Right lobe of liver (tissue), 4 donors: Measurements from ENCODE around the gene CHST13.

ENCODE experiments used
- POLR2A ChIP-seq: fragments of 450-650 bp; IDR thresholded peaks from one replicate; pipeline ENCODE4 v1.6.1; 2017; ENCODE audit warnings: antibody characterized with exemption, mild to moderate bottlenecking
- TF ChIP-seq, protein P1 (sequence below), 4 donors: fragments of 200-600 bp in 3 of 4; fragments of 450-650 bp in 1 of 4; IDR thresholded peaks; one replicate each; pipeline versions ENCODE4 v1.5.1 to v1.8.0; 2016 to 2022; ENCODE audit warnings: antibody characterized with exemption in 4 of 4, mild to moderate bottlenecking in 2 of 4
- donor health status: DM: no; HTN: no; CAD: no.
- donor health status: DM: no; HTN: no; CAD: no.
- donor health status: DM: no; HTN: yes; CAD: no.

DNA sequence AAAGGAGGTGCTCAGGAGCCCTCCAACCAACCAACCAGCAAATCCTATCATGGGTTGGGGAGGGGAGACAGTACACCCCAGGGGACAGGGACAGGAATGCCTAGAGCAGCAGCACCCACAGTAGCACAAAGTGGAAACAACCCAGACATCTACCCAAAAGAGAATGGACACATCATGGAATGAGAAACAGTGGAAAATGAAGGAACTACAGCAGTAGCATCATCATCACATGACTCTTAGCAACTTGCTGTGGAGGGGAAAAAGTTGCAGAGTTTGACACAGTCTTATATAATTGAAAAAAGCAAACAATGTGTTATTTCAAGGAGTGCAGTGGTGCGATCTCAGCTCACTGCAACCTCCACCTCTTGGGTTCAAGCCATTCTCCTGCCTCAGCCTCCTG is 23.8 kb downstream of the CHST13 start:
- TF ChIP-seq, protein P1, sequence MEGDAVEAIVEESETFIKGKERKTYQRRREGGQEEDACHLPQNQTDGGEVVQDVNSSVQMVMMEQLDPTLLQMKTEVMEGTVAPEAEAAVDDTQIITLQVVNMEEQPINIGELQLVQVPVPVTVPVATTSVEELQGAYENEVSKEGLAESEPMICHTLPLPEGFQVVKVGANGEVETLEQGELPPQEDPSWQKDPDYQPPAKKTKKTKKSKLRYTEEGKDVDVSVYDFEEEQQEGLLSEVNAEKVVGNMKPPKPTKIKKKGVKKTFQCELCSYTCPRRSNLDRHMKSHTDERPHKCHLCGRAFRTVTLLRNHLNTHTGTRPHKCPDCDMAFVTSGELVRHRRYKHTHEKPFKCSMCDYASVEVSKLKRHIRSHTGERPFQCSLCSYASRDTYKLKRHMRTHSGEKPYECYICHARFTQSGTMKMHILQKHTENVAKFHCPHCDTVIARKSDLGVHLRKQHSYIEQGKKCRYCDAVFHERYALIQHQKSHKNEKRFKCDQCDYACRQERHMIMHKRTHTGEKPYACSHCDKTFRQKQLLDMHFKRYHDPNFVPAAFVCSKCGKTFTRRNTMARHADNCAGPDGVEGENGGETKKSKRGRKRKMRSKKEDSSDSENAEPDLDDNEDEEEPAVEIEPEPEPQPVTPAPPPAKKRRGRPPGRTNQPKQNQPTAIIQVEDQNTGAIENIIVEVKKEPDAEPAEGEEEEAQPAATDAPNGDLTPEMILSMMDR (IDR thresholded peaks at IDR 0.05), result no peak
- TF ChIP-seq POLR2A, result no peak
